ENCODE measurements around the gene SPOCK2. TPM values are rescaled to one million over a fixed set of nuclear protein-coding genes. Genes with fewer than 3 reads are reported as not detected.

SPOCK2 gene
- total and polyA plus RNA-seq, 2 donors (not counting 3 experiments of a cell fraction or from before 2014, with no cell fraction given) = 0.40 to 1.1 TPM

DNA sequence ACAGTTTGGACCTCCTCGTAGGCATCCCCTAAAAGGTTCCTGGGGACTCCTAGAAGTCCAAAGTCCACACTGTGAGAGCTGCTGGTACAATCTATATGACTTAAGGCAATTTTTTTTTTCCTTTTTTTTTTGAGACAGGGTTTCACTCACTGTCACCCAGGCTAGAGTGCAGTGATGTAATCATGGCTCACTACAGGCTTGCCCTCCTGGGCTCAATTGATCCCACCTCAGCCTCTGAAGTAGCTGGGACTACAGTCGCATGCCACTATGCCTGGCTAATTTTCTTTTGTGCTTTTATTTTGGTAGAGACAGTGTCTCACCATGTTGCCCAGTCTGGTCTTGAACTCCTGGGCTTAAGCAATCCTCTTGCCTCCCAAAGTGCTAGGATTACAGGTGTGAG, 4.6 kb upstream of the SPOCK2 start:
- Histone ChIP-seq H3K4me1 (ENCODE audit: control insufficient read depth, extremely low read depth, insufficient read depth, low read length) (peaks cover 23% of the 10 kb centered on the region), H3K79me2 (ENCODE audit: control insufficient read depth, insufficient read depth, low read length) (no peaks in the 10 kb centered on the region), H3K36me3 (ENCODE audit: control insufficient read depth in 2 of 2, extremely low read depth in 1 of 2, insufficient read depth in 2 of 2, low read length in 2 of 2) (no peaks in the 10 kb centered on the region), H3K27ac (ENCODE audit: insufficient read depth, low read depth, low read length) (no peak overlapping the region), H3K4me2 (ENCODE audit: insufficient read depth, low read length) (no peak overlapping the region), H3K9ac (replicated peaks; ENCODE audit: extremely low read depth, insufficient read depth, low read length) (no peak overlapping the region), H2AFZ (ENCODE audit: low read depth, low read length) (no peak overlapping the region), H3K9me3 (replicated peaks; ENCODE audit: control insufficient read depth, insufficient read depth, low read length) (no peaks in the 10 kb centered on the region), H3K27me3 (ENCODE audit: control insufficient read depth in 2 of 2, insufficient read depth in 2 of 2, low read length in 2 of 2) (peaks cover 10 to 11% of the 10 kb centered on the region in 2 experiments), H4K20me1 (replicated peaks; ENCODE audit: control insufficient read depth, extremely low read depth, insufficient read depth, low read length) (no peaks in the 10 kb centered on the region), H3K4me3 (replicated peaks in 1 of 3; ENCODE audit: insufficient read depth in 1 of 3, low read depth in 1 of 3, low read length in 3 of 3) (no peak overlapping the region), H3K9me1 (replicated peaks; ENCODE audit: control insufficient read depth, extremely low read depth, insufficient read depth, low read length) (no peaks in the 10 kb centered on the region)
- FAIRE-seq (no peak), DNase-seq (ENCODE audit: low read depth, low spot score) (no peak)
- dilution Hi-C loops (cut with MboI; ENCODE audit: extremely low pct_ligation_motif_present, low sequenced_read_pairs) (no loop called here), intact Hi-C loops (cut with micrococcal nuclease) (no loop called here)
- BruUV-seq (replicated peaks) = no TSS peak
- CTCF ChIA-PET = interaction anchor here (1.2 kb wide), 1 partner anchor 44 kb away, joined by 3 read pairs; no protein-coding TSS in a partner anchor
- no peak for TF ChIP-seq FOS (IDR thresholded peaks at IDR 0.05; ENCODE audit: borderline replicate concordance, insufficient read depth, low read length)
- no peak for TF ChIP-seq GATA2 (IDR thresholded peaks at IDR 0.05; ENCODE audit: insufficient read depth, insufficient read length, low read depth, low read length)
- TF ChIP-seq, protein P1, sequence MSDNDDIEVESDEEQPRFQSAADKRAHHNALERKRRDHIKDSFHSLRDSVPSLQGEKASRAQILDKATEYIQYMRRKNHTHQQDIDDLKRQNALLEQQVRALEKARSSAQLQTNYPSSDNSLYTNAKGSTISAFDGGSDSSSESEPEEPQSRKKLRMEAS (IDR thresholded peaks at IDR 0.05; ENCODE audit: insufficient read depth, insufficient read length) = no peak
- TF ChIP-seq EZH2 (IDR thresholded peaks at IDR 0.05; ENCODE audit: borderline replicate concordance, low read depth, low read length, severe bottlenecking) = no peak
- TF ChIP-seq, protein P2, sequence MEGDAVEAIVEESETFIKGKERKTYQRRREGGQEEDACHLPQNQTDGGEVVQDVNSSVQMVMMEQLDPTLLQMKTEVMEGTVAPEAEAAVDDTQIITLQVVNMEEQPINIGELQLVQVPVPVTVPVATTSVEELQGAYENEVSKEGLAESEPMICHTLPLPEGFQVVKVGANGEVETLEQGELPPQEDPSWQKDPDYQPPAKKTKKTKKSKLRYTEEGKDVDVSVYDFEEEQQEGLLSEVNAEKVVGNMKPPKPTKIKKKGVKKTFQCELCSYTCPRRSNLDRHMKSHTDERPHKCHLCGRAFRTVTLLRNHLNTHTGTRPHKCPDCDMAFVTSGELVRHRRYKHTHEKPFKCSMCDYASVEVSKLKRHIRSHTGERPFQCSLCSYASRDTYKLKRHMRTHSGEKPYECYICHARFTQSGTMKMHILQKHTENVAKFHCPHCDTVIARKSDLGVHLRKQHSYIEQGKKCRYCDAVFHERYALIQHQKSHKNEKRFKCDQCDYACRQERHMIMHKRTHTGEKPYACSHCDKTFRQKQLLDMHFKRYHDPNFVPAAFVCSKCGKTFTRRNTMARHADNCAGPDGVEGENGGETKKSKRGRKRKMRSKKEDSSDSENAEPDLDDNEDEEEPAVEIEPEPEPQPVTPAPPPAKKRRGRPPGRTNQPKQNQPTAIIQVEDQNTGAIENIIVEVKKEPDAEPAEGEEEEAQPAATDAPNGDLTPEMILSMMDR (IDR thresholded peaks at IDR 0.05; ENCODE audit: extremely low read depth in 1 of 2, insufficient read depth in 1 of 2, low read depth in 1 of 2, low read length in 2 of 2) = no peak
- no peak for TF ChIP-seq MYC (IDR thresholded peaks at IDR 0.05; ENCODE audit: low read depth, low read length)
- TF ChIP-seq POLR2AphosphoS5 (IDR thresholded peaks at IDR 0.05; ENCODE audit: insufficient read depth, low read depth, low read length) = no peak
- no peak for TF ChIP-seq POLR2A (IDR thresholded peaks at IDR 0.05; ENCODE audit: low read depth, low read length)
- no peak for TF ChIP-seq JUN (IDR thresholded peaks at IDR 0.05; ENCODE audit: borderline replicate concordance, insufficient read depth, insufficient read length, low read depth)
- POLR2A ChIA-PET = interaction anchor here (1.3 kb wide), 1 partner anchor 239 kb away, joined by 3 read pairs; no protein-coding TSS in a partner anchor
